Measurements from ENCODE around the gene PCGF3. TPM values are rescaled to one million over a fixed set of nuclear protein-coding genes. Genes with fewer than 3 reads are reported as not detected.
A peak's percentile ranks its signal among the peaks of the same experiment; 100 is the strongest.

PCGF3 gene
- total RNA-seq, 1 experiment from 2014 or later = 31.5 TPM

DNA sequence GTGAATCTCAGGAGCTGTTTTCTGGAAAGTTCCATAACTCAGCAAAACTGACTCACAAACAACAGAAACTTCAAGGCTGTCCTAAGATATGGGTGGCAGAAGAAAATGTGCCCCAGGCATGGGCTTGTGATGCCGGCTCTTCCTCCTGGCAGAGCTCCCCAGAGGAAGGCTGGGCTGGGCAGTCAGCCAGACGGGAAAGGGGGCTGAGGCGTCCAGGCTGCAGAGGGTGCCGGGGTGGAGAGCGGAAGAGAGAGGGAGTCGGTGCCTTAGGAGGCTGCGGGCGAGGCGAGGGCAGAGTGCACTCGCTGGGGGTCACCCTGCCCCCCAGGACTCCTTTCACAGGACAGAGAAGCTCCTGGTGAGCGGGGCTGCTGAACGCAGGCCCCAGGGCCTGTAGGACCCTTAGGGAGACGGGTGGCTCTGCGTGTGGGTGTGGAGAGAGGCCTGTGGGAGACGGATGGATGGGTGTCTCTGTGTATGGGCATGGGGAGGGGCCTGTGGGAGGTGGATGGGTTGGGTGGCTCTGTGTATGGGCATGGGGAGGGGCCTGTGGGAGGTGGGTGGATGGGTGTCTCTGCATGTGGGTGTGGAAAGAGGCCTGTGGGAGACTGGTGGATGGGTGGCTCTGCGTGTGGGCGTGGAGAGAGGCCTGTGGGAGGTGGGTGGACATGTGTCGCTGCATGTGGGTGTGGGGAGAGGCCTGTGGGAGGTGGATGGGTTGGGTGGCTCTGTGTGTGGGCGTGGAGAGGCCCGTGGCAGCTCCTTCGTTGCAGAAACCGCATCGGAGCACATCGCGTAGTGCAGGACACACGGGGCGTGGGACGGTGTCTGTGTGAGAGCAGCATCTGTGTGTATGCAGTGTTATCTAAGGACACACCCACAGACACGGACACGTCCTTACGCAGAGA lies 15.9 kb downstream of the PCGF3 start:
- no peak for DNase-seq
- H3K9me2 ChIP-seq (replicated peaks; ENCODE audit: low read length) = no peaks in the 10 kb centered on the region
- BruUV-seq (replicated peaks) = no TSS peak
- H3K27me3 ChIP-seq (ENCODE audit: low read length) = no peaks in the 10 kb centered on the region
- no peak overlapping the region for H3K9ac ChIP-seq (ENCODE audit: low read length)
- H4K20me1 ChIP-seq (ENCODE audit: low read length) = no peaks in the 10 kb centered on the region
- no peaks in the 10 kb centered on the region for H3K9me3 ChIP-seq (ENCODE audit: low read length)
- peak; percentile 22; the same call in 1 of the 2 replicates for ATAC-seq
- peaks cover 48% of the 10 kb centered on the region for H3K79me2 ChIP-seq (ENCODE audit: low read length)
- no peak overlapping the region for H3K27ac ChIP-seq (ENCODE audit: low read length)
- H3K4me1 ChIP-seq (ENCODE audit: insufficient read depth, low read length) = no peaks in the 10 kb centered on the region
- H2AFZ ChIP-seq (ENCODE audit: low read length) = no peak overlapping the region
- CTCF ChIA-PET = no interaction called here
- no peaks in the 10 kb centered on the region for H3K36me3 ChIP-seq (ENCODE audit: low read depth, low read length)
- POLR2A ChIA-PET (ENCODE audit: unreplicated experiment) = no interaction called here
- H3F3A ChIP-seq (ENCODE audit: low read length, unreplicated experiment) = no peaks in the 10 kb centered on the region
- TF ChIP-seq EZH2 (IDR thresholded peaks at IDR 0.05; ENCODE audit: low read length, unreplicated experiment) = no peak
- TF ChIP-seq, protein P1, sequence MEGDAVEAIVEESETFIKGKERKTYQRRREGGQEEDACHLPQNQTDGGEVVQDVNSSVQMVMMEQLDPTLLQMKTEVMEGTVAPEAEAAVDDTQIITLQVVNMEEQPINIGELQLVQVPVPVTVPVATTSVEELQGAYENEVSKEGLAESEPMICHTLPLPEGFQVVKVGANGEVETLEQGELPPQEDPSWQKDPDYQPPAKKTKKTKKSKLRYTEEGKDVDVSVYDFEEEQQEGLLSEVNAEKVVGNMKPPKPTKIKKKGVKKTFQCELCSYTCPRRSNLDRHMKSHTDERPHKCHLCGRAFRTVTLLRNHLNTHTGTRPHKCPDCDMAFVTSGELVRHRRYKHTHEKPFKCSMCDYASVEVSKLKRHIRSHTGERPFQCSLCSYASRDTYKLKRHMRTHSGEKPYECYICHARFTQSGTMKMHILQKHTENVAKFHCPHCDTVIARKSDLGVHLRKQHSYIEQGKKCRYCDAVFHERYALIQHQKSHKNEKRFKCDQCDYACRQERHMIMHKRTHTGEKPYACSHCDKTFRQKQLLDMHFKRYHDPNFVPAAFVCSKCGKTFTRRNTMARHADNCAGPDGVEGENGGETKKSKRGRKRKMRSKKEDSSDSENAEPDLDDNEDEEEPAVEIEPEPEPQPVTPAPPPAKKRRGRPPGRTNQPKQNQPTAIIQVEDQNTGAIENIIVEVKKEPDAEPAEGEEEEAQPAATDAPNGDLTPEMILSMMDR (conservative IDR thresholded peaks at IDR 0.05; ENCODE audit: low read depth, low read length) = no peak
- TF ChIP-seq EZH2phosphoT487 (IDR thresholded peaks at IDR 0.05; ENCODE audit: borderline replicate concordance, low read length) = no peak
- no peak overlapping the region for H3K4me3 ChIP-seq (ENCODE audit: low read length)
- intact Hi-C loops (cut with micrococcal nuclease) = no loop called here
- H3K4me2 ChIP-seq (ENCODE audit: low read length) = no peak overlapping the region

- no peaks in the 10 kb centered on the region for H3K9me2 ChIP-seq (replicated peaks; ENCODE audit: low read length)
- ATAC-seq (no peak), DNase-seq (no peak)
- no peak overlapping the region for H3K9ac ChIP-seq (ENCODE audit: low read length)
- TF ChIP-seq EZH2 (IDR thresholded peaks at IDR 0.05; ENCODE audit: low read length, unreplicated experiment) (no peak), EZH2phosphoT487 (IDR thresholded peaks at IDR 0.05; ENCODE audit: borderline replicate concordance, low read length) (no peak)
- TF ChIP-seq, protein P1 (conservative IDR thresholded peaks at IDR 0.05; ENCODE audit: low read depth, low read length) = no peak
- no peak overlapping the region for H3K27ac ChIP-seq (ENCODE audit: low read length)
- H3K4me2 ChIP-seq (ENCODE audit: low read length) = no peak overlapping the region
- H3K9me3 ChIP-seq (ENCODE audit: low read length) = no peaks in the 10 kb centered on the region
- H3F3A ChIP-seq (ENCODE audit: low read length, unreplicated experiment) = no peaks in the 10 kb centered on the region
- no TSS peak for BruUV-seq (replicated peaks)
- no peaks in the 10 kb centered on the region for H3K36me3 ChIP-seq (ENCODE audit: low read depth, low read length)
- ChIA-PET POLR2A (ENCODE audit: unreplicated experiment) (no interaction called here), CTCF (no interaction called here)
- no peak overlapping the region for H2AFZ ChIP-seq (ENCODE audit: low read length)
- H3K79me2 ChIP-seq (ENCODE audit: low read length) = peaks cover 50% of the 10 kb centered on the region
- H3K4me3 ChIP-seq (ENCODE audit: low read length) = no peak overlapping the region
- H4K20me1 ChIP-seq (ENCODE audit: low read length) = no peaks in the 10 kb centered on the region
- H3K27me3 ChIP-seq (ENCODE audit: low read length) = no peaks in the 10 kb centered on the region
- no peaks in the 10 kb centered on the region for H3K4me1 ChIP-seq (ENCODE audit: insufficient read depth, low read length)
- intact Hi-C loops (cut with micrococcal nuclease) = no loop called here
Measured at GRCh38 chr4:722169-722725, 16.6 kb downstream of the PCGF3 start.

DNA sequence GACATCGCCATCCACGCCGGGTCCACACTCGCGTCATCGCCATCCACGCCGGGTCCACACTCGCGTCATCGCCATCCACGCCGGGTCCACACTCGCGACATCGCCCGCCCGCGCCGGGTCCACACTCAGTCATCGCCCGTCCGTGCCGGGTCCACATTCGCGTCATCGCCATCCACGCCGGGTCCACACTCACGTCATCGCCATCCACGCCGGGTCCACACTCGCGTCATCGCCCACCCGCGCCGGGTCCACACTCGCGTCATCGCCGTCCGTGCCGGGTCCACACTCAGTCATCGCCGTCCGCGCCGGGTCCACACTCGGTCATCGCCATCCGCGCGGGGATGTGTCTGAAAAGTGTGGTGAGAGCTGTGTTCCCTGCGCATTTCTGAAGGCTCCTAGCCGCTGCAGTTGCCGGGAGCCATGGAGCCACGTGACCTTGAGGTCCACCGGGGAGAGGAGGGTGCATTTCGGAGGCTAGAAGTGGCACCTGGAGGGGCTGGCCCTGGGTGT lies 17.3 kb downstream of the PCGF3 start:
- Histone ChIP-seq H3K4me3 (ENCODE audit: low read length) (no peak overlapping the region), H3K9me2 (replicated peaks; ENCODE audit: low read length) (no peaks in the 10 kb centered on the region), H4K20me1 (ENCODE audit: low read length) (no peaks in the 10 kb centered on the region), H3K9ac (ENCODE audit: low read length) (no peak overlapping the region), H2AFZ (ENCODE audit: low read length) (no peak overlapping the region), H3K27ac (ENCODE audit: low read length) (no peak overlapping the region), H3K36me3 (ENCODE audit: low read depth, low read length) (no peaks in the 10 kb centered on the region), H3F3A (ENCODE audit: low read length, unreplicated experiment) (no peaks in the 10 kb centered on the region), H3K9me3 (ENCODE audit: low read length) (no peaks in the 10 kb centered on the region), H3K79me2 (ENCODE audit: low read length) (peaks cover 45% of the 10 kb centered on the region), H3K4me2 (ENCODE audit: low read length) (no peak overlapping the region), H3K27me3 (ENCODE audit: low read length) (no peaks in the 10 kb centered on the region), H3K4me1 (ENCODE audit: insufficient read depth, low read length) (no peaks in the 10 kb centered on the region)
- CTCF ChIA-PET = no interaction called here
- POLR2A ChIA-PET (ENCODE audit: unreplicated experiment) = no interaction called here
- intact Hi-C loops (cut with micrococcal nuclease) = no loop called here
- no peak for TF ChIP-seq EZH2phosphoT487 (IDR thresholded peaks at IDR 0.05; ENCODE audit: borderline replicate concordance, low read length)
- TF ChIP-seq, protein P1 (conservative IDR thresholded peaks at IDR 0.05; ENCODE audit: low read depth, low read length) = no peak
- ATAC-seq = no peak
- DNase-seq = no peak
- no TSS peak for BruUV-seq (replicated peaks)
